Sigmoid colon (tissue), 4 donors: Measurements from ENCODE around the gene NXPH4.

Source experiments
- CTCF ChIP-seq, 4 experiments: fragments of 450-650 bp in 3 of 4; fragments of 200-600 bp in 1 of 4; IDR thresholded peaks; one replicate each; pipeline ENCODE4 v1.5.1; 2016 to 2019; ENCODE audit warnings: antibody characterized with exemption in 4 of 4, mild to moderate bottlenecking in 3 of 4, moderate library complexity in 2 of 4
- EP300 ChIP-seq, 4 donors: sonication (generic); formaldehyde crosslinking; IDR thresholded peaks; one replicate each; pipeline ENCODE4 v1.6.1; 2017; ENCODE audit warnings: antibody characterized with exemption in 4 of 4
- POLR2A ChIP-seq, 2 donors: fragments of 450-650 bp; IDR thresholded peaks; one replicate each; pipeline ENCODE4 v1.6.1; 2016; ENCODE audit warnings: antibody characterized with exemption in 2 of 2, mild to moderate bottlenecking in 2 of 2, moderate library complexity in 2 of 2
- POLR2AphosphoS5 ChIP-seq, 4 donors: sonication (generic); formaldehyde crosslinking; IDR thresholded peaks; one replicate each; pipeline ENCODE4 v1.6.1; 2017; ENCODE audit warnings: antibody characterized with exemption in 4 of 4

DNA sequence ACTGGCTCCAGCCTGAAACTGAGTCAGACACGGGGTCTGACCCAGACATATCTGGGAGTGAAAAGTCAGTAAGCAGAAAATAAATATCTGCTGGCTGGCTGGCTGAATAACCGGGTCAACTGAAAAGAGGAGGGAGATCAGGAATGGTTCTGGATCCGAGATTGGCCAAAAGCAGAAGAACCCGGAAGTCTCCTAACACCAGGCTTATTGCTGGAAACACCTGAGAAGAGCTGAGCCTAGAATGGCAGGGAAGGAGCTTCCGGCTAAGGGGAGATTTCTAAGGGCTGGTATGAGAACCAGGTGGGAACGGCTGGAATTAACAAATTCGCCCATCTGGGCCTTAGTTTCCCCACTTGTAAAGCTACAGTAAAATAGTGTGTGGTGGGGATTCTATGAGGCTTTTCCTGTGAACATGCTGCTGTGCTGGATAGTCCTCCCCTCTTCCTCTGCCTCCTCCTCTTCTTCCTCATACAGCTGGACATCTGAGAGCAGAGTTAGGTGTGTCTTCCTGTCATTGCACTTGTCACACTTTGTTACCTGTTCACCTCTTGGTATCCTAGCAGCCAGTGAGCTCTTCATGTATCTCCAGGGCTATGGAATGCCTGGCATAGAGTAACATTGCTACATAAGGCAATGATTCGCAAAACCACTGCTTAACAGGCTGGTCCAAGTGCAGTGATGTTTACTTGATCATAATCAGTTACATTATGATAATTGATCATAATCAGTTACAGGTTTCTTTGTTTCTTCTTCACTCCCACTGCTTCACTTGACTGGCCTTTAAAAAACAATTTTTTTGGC is 10.9 kb downstream of the NXPH4 start:
- TF ChIP-seq POLR2AphosphoS5 (IDR thresholded peaks at IDR 0.05): no peak
- no peak for TF ChIP-seq POLR2A (IDR thresholded peaks at IDR 0.05)
- TF ChIP-seq CTCF (IDR thresholded peaks at IDR 0.05): no peak
- TF ChIP-seq EP300 (IDR thresholded peaks at IDR 0.05): no peak
